ENCODE measurements around the gene AUTS2.

DNA sequence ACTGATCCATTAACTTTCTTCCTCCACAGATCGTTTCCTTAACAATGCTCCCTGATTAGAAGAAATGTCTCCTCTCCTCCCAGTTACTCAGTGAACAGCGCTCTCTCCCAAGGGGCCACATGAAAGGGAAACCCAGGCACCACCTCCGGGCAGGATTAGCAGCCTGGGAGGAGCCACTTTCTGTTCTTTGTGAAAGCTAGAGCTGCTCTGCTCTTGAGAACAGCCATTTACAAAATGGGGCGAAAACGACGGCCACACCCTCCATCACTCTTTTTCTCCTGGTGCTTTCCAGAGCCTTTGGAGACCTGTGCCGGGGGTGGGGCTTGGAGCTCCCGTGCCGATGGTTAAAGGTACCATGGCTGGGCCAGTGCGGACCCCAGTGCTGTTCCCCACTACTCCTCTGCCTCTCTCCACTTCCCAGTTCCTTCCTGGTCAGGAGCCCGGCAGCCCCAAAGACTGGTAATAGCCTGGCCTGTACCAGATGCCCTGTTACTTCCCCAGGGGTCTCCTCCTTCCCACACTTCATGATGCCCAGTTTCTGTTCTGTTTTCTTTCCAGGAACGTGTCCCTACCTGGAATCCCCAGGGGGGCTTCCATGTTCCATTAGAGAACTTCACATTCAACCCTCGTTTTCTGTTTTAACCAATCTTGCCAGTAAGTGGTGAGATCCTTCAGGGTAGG, 1130.7 kb downstream of the AUTS2 start:
- TF ChIP-seq YY1 (IDR thresholded peaks at IDR 0.05; ENCODE audit: borderline replicate concordance in 1 of 3, control insufficient read depth in 1 of 3, extremely low read depth in 1 of 3, insufficient read depth in 3 of 3, insufficient read length in 1 of 3, insufficient replicate concordance in 2 of 3, low read depth in 1 of 3, low read length in 2 of 3) (no peak), TFAM (CRISPR knock-in tag; conservative IDR thresholded peaks at IDR 0.05) (no peak)
